ENCODE results near the gene ACBD6.

Gene ACBD6

DNA sequence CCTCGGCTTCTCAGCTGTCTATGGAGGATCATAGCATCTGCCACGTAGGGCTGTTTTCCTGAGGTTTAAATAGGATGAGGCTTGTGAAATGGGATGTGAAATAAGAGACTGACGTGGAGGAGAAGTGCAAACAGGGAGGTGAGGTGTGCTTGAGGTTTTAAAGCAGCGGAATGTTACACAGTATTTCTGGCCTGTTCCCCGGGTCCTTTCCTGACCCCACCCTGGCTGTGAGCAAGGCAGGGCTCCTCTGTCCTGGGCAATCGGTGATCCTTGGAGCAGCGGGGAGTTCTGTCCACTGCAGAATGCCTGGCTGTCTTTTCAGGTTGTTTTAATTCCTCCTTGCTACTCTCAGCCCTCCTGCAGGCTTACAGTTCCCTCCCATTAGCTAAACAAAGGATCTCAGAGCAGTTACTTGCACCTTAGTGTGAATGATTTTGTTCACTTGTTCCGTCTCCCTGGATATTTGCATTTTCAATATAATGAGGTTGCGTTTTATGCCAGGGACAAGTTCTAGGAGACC, 233.8 kb downstream of the ACBD6 start:
- no peak for DNase-seq

DNA sequence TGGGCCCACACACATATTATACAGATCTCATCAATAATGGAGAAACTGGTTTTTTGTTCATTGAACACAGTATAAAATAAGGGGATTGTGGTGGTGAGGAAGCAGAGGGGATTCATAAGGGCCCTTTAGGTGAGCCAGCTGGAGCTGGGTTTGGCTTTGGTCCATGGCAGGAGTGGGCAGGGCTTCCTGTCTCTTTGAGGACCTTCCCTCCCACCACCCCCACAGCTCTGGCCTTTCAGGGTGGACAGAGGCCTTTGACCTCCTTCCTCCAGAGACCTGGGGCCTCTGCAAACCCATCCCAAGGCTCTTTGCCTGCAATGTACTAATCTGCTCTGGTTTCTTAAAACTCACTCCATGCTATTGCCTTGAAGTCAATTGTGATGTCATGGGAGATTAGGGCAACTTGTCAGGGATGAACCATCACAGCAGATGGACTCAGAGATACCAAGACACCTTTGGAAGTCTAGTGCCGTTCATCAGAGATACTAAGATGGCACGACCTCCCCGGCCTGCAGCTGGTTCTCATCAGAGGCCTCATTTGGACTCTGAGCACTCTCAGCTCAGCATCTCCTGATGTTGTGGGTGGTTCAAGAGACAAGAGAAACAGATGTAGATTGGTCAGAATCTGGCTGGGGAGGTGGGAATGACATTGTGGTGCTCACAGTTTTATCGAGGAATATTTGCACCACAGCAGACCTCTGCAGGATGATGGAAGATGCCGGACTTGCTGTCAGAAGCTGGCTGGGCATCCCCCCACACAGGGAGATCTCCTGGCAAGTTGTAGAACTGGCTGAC, 234.4 kb downstream of the ACBD6 start:
- DNase-seq = no peak

DNA sequence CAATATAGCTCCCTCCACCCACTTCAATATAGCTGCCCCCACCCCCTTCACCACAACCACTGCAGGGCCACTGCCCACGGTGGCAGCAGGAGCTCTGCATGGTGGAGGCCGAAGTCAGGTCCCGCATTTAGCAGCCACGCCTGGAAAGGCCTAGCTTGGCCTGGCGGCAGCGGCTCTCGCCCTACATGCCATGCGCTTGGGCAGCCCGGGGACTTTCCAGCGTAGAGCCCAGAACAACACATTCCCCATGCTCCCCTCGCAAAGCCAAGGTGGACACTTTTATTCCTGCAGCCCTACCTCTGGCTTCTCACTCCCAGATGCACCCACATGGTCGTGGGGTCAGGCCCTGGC, 235.2 kb downstream of the ACBD6 start:
- DNase-seq = no peak

DNA sequence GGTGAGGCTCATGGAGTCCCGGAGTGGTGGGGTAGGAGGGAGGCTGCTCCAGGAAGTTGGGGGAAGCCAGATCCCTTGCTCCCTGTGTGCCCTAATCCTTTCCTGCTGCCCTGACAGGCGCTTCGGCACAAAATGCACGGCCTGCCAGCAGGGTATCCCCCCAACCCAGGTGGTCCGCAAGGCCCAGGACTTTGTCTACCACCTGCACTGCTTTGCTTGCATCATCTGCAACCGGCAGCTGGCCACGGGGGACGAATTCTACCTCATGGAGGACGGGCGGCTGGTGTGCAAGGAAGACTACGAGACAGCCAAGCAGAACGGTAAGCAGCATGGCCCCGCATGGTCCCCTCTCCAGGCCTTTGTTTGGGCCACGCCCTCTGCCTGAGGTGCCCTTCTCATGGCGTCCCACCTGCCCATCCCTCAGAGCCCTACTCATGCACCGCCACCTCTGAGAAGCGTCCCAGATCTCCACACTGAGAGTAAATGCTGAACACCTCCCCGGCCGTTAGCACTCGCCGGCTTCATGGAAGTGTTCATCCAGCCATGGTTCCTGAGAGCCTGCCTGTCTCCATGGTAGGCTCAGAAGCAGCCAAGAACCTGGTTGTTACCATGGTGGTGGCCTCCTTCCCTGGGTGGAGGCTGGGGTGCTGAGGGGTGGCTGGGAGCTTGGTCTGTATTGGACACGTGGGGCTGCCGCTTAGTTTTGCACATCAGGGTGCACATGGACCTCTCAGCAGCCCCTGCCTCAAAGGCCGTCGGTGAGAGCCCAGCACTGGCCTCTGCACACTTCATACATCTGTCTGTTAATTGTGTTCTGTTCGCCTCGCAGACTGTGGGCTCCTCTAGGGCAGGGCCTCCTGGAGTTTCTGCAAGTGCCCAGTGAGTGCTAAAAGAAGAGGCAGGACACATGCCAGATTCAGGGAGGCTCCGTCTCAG, 235.8 kb downstream of the ACBD6 start:
- no peak for DNase-seq

DNA sequence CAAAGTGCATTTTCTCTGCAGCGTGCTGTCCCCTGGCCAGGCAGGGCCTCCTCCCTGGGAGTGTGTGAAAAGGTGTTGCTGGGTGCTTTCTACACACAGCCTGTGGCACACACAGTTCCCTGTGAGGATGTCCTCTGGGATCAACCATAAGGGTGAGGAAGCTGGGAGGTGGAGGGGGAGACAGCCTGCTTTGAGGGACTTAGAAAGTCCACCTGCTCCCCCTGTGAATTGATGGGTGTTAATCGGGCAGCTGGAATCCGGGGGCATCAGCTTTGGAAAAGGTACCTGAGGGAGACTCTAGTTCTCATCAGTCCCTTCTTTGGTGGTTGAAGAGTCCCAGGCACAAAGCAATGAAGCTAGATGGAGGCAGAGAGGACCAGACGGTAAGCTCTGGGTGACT, 236.5 kb downstream of the ACBD6 start:
- DNase-seq = no peak

DNA sequence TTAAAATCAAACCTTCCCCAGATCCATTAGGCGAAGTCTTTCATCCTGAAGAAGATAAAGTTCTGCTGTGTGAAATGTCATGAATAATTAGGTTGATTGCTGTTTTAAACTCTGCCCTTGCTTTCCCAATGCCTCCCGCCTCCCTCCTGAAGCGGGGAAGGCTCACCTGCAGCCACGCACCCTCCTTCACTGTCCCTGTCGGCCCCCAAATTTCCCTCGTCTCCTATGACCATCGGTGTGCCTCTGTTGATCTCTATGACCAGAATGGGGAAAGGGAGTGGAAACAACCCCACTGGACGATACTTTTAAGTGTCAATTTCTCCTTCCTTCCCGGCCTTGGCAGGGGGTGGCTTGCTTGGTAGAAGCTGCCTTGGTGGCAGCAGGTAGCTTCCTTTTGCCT, 237.2 kb downstream of the ACBD6 start:
- DNase-seq = no peak

DNA sequence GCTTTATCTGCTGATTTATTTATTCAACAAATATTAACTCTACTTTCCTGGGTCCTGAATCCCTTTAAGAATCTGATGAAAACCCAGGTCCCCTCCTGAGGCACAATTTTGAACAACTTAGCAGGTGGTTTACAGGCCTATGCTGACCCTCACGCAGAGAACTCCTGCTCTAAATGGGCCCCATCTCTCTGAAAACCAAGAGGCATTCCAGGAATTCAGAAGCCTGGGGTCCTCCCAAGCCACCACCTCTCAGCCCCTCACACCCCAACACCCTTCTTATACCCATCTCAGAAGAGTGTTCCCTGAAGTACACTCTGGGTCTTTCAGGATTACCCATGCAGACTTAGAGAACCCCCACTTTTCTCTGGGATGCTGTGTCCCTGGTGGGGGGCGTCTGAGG, 237.8 kb downstream of the ACBD6 start:
- no peak for DNase-seq

DNA sequence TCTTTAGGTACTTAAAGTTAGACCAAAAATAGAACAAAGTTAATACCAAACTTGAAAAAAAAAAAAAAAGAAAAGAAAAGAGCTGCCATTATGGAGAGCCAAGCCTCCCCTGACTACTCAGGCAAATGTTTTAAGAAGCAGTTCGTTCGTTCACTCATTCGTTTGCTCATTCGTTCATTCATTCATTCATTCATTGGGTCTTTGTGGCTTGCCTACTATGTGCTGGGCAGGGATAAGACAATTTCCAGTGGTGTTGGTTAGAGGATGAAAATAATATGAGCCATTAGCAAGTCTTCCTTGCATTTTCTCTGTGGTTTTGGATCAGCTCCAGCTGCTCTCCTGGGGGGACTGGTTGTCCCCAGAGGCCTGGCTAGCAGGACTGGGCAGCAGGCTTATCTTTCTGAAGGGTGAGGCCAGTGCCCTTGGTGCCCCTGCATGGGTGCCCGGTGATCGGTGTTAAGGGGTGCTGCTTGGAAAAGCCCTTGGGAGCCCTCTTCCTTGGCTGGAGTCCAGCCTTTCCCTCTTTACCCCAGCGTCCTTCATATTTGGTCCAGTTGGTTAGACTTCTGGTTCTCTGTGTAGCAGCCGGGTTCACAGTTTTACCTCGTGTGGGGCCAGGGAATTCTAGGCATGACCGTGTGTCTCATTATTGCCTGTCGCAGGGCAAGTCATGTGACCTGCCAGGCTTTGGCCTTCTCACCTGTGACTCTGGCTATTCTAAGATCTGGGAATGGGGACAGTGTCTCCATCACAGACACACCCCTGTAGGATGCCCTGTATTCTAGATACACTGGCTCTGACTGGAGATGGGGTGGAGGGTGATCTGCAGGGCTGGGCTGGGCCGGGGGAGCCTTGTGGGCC, 239.5 kb downstream of the ACBD6 start:
- DNase-seq = no peak

DNA sequence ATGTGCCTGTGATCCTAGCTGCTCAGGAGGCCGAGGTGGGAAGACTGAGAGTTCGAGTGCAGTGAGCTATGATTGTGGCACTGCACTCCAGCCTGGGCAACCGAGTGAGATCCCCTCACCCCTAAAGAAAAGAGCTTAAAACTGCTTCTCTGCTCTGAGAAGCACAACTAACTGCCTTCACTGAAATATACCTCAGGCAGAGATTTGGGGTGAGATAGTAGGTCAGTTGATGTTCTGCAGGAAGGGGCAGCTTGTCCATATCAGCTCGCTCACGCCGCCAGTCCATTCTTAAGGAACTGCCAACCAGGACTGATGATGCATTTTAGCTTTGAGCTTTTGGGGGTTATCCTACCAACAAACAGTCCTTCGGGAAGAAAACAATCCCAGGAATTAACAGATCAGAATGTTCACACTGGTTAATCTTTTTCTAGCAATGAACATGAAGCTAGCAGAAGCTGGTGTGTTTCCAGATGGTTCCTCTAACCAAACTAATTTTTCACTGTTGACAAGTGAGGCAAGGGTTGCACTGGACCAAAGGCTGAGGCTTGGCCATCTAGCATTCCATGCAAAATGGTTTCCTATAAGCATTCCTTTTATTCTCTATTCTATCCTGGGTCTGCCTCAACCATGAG, 240.7 kb downstream of the ACBD6 start:
- no peak for DNase-seq

DNA sequence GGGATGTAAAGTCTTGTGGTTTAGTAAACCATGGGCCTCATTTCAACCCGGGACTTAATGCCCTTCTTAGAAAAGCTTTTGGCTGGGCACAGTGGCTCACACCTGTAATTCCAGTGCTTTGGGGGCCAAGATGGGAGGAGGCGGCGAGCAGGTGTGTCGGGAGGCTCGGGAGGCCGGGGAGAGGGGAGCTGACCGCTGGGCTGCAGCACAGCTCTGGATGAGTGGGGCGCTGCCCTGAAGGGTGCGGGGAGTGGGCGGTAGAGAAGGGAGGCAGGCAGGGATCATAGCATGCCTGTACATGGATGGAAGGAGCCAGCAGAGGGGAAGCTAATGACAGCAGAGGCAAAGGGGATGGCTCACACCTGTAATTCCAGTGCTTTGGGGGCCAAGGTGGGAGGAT, 241.3 kb downstream of the ACBD6 start:
- no peak for DNase-seq

DNA sequence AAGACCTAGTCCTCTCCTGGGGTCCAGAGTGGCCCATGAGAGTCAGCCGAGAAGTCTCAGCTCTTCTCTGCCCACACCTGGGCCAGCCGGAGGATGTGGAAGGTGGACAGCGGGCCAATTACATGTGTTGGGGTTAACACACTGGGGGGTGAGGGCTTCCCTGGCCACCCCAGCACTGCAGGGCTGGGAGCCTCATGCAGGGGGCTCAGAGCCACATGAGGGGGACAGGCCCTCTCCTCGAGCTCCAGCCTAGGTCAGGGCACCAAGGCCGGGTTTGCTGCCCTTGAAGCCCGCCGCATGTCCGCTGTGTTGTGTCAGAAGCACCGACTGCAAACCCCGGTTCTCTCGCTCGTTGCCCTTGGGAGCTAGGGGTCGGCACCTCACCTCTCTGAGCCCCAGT, 241.8 kb downstream of the ACBD6 start:
- no peak for DNase-seq

DNA sequence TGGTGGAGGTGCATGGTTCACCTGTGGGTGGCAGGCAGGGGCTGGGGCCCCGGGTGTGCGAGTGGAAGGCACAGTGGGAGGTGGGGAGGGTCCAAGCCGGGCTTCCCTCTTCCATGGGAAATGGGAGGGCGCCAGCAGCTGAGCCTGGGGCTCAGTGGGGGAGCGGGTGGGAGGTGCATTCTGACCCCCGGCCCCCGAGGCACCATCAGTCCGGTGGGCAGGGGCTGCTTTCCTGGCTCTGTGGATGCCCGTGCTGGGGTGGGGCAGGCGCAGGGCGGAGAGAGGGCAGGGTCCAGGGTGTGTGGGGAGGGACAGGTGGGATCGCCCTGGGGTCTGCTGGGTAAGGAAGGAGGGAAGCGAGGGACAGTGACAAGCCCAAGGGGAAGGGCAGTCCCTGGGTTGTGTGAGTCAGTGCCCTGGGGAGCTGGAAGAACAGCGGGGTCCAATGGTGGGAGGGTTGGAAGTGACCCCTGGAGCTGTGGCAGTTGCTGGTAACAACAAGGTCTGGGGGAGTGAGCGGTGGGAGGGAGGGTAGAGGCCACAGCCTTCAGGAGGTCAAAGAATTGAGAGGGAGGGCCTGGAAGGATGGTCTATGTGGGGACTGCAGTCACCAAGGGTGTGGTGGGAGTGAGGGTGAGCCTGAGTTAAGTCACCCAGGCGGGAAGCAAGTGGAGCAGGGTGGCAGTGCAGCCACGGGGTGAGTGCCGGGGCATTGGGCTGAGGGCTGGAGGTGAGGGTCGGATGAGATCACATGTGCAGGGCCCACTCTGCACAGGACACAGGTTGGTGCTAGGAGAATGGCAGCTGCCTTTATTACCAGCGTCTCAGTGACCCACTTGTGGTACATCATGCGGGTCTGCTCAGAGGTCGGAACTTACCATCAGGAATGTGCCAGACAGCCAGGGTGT, 242.7 kb downstream of the ACBD6 start:
- no peak for DNase-seq

DNA sequence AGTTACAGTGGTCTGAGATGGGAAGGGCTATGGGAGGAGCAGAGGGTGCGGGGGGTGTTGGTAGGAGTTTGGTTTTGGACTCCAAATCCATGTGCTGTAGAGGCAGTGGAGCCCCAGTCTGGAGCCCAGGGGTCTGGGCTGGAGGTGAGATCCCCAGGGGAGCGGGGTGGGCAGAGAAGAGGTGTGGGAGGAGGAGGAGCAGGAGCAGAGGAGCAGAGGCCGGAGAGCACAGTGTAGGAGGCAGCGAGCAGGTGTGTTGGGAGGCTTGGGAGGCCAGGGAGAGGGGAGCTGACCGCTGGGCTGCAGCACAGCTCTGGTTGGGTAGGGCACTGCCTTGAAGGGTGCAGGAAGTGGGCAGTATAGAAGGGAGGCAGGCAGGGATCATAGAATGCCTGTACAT, 243.4 kb downstream of the ACBD6 start:
- DNase-seq = no peak

DNA sequence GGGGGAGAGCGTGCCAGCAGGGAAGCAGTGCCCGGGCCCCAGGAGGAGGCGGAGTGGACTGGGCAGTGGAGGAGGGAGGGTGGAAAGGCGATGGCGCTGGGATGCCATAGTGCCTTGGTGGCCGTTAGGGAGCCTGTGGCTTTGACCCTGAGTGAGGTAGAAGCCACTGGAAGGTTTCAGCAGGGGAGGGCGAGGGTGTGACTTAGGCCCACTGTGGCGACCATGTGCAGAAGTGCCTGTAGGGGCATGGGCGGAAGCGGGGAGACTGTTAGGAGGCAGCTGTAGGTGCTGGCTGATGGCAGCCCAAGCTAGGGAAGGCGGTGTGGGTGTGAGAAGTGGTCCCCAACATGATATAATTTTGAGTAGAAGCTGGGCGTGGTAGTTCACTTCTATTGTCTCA, 244.1 kb downstream of the ACBD6 start:
- DNase-seq = no peak

DNA sequence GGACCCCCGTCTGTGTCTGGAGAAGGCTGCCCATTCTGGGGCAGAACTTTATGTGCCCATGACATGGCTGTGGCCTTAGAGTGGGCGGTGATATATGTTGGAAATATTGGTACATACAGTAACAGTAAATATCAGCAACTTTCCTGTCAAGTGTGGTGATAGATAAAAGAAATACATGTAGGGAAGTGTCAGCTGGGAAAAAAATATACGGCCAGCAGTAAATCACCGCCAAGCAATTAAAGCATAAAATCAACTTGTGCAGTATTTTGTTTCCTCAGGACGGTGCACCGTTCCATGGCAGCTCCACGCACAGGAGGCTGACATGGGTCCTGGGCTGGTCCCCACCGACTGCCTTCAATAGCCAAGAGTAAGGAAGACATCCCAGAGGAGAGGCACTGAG, 244.9 kb downstream of the ACBD6 start:
- no peak for DNase-seq

DNA sequence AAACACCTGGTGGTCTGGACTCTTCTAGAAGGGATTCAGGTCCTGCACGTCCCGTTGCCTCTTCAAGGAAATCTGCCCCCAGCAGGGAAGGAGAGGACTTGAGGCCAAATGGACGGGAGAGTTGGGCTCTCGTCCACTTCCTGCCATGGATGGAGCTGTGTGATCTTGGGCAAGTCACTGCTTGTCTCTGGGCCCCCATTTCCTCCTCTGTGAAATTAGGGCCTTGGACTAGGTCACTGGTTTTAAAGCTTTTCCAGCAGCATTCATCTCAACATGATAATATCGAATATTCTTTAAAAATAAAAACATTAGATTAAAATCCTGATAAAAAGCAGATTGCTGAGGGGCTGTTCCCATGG, 245.4 kb downstream of the ACBD6 start:
- no peak for DNase-seq

DNA sequence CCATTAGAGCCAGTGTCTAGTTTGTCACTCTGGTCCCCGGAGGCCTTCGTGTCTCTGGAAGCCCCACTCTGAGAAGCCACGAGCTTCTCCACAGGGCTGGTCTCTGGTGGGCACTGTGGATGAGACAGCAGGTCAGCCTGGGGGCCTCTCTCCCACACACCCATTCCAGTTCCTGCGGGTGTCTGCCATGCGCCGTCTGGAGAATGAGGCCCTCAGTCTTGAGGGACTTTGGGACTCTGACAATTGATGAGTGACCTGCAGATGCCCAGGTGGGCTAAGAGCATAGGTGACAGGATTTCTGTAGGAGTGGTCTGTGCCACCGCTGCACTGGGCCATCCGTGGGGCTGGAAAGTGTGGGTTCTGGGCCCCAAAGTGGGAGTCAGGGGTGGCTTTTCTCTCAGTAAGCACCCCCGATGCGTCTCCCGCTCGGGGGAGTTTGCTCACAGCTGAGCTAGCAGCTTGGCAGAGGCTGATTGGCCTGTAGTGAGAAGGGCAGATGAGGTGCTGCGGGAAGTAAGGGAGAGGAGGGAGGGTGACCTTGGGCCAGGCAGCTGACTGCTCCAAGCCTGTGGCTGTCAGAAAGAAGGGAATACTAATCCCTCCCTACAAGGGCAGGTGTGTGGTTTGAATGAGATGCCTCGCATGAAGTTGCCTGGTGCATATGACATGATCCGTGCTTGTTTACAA, 245.9 kb downstream of the ACBD6 start:
- DNase-seq = no peak

DNA sequence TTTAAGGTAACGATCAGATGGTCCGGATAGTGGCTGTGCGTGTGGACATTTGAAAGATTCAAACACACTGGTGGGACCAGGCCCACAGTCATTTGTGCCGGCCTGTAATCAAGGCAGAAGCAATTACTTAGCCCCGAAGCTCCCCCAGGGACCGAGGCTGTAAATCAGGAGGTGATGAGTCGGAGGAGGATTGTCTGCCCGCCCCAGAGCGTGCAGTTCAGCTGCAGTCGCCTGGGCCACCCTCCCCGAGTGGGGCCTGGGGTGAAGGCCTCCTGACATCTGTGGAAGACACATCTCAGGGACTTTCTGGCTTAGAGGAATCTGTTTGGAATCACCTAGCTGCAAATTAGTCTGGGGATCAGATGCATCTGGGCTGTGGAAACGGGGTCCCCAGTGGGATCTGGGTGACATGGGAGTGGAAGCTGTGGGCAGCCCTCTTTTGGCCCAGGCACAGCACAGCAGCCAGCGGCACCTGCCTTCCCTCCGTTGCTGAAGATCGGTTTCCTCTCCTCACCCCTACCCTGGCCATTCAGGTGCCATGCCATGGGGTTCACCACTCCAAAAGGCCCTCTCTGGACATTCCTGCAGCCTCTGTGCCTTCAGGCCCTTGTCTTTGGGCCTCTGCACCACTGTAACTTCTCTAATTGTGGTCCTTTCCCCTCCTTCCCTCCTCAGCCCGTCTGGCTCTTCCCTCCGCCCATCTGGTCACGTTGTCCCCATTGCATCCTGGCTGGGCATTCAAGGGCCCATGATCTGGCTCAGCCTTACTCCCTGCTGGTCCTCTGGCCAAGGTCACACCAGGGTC, 246.6 kb downstream of the ACBD6 start:
- DNase-seq = no peak

DNA sequence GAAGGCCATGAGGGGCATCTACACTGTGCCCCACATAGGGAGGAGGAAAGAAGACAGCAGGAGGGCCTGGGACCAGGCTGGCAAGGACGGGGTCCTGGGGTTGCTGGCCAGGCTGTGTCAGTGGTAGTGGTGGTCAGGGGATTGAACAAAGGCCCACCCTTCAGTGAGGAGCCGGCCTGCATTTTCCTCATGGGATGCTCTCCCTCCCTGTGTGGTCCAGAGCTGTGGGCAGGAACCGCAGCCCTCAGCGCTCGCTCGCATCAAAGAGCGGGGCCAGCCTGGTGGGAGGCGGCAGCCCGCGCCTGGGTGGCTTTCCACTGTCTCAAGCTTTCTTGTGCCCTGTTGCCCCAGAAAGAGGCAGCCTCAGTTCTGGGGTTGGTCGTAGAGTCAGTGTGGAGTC, 247.5 kb downstream of the ACBD6 start:
- DNase-seq = no peak

DNA sequence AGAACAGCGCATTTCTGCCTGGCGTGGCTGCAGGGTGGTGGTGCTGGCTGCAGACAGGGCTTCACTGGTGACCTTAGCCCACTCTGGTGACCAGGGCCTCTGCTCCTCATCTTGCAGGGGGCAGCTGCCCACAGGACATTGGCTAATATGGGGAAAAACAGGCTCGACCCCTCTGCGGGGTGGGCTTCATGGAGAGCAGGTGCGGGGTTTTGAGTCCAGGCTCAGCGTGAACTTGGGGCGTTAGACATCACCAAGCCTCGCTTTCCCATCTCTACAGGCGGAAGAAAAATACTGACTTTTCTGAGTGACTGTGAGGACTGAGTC, 247.9 kb downstream of the ACBD6 start:
- DNase-seq = no peak

All from T-helper 9 cell (primary cell).